ENCODE measurements around the gene FOXL1. TPM values are rescaled to one million over a fixed set of nuclear protein-coding genes. Genes with fewer than 3 reads are reported as not detected.

Gene FOXL1
- polyA plus RNA-seq, 3 donors, result not detected

- no peak overlapping the region for H2AFZ ChIP-seq (ENCODE audit: insufficient read depth, low read depth, low read length, poor library complexity, severe bottlenecking)
- H3K9me3 Mint-ChIP-seq, result peaks cover 0 to 5% (median 0%) of the 10 kb centered on the region in 7 donors
- H3K4me1 ChIP-seq (ENCODE audit: control insufficient read depth in 1 of 2, insufficient read depth in 2 of 2, low read length in 2 of 2), result no peaks in the 10 kb centered on the region
- intact Hi-C loops (cut with micrococcal nuclease), result no loop called here
- no peaks in the 10 kb centered on the region for H3K79me2 ChIP-seq (ENCODE audit: insufficient read depth, low read length)
- H3K9me3 ChIP-seq (replicated peaks in 1 of 2; ENCODE audit: control insufficient read depth in 1 of 2, insufficient read depth in 1 of 2, low read length in 2 of 2), result no peaks in the 10 kb centered on the region
- H3K27ac ChIP-seq (ENCODE audit: low read depth in 1 of 2, low read length in 2 of 2), result no peak overlapping the region
- H3K36me3 ChIP-seq (replicated peaks in 1 of 2; ENCODE audit: control insufficient read depth in 1 of 2, insufficient read depth in 2 of 2, low read length in 2 of 2), result peaks cover 14 to 23% of the 10 kb centered on the region in 2 donors
- no peak overlapping the region for H3K9ac ChIP-seq (ENCODE audit: insufficient read depth, low read length, poor library complexity, severe bottlenecking)
- no peak overlapping the region for H3K4me3 Mint-ChIP-seq
- H3K27me3 Mint-ChIP-seq (ENCODE audit: low read depth in 3 of 3), result peaks cover 0 to 1% (median 0%) of the 10 kb centered on the region in 3 donors
- peaks cover 30 to 56% of the 10 kb centered on the region in 2 donors for H3K36me3 Mint-ChIP-seq
- no peak overlapping the region for H3K4me3 ChIP-seq (replicated peaks in 1 of 3; ENCODE audit: low read depth in 2 of 3, low read length in 3 of 3)
- no peak for TF ChIP-seq CTCF (IDR thresholded peaks at IDR 0.05)
- 95% methylated on average over 25 of the region's 31 CpGs for WGBS (ENCODE audit: insufficient coverage)
- no peaks in the 10 kb centered on the region for H3K4me1 Mint-ChIP-seq
- no peak overlapping the region for H3K4me2 ChIP-seq (replicated peaks; ENCODE audit: extremely low read depth, low read length, poor library complexity, severe bottlenecking)
- no peak overlapping the region for H3K27ac Mint-ChIP-seq
- H4K20me1 ChIP-seq (ENCODE audit: insufficient read depth, low read length), result no peaks in the 10 kb centered on the region
- no peak for DNase-seq
- no peaks in the 10 kb centered on the region for H3K27me3 ChIP-seq (ENCODE audit: control insufficient read depth in 2 of 2, insufficient read depth in 2 of 2, low read length in 2 of 2)
Measured at GRCh38 chr16:86530251-86531190, 47.8 kb upstream of the FOXL1 start.

GRCh38 chr16:86531191-86531545 lies 47.2 kb upstream of the FOXL1 start:
- H3K4me1 Mint-ChIP-seq, result no peaks in the 10 kb centered on the region
- no peak overlapping the region for H3K9ac ChIP-seq (ENCODE audit: insufficient read depth, low read length, poor library complexity, severe bottlenecking)
- H3K4me3 Mint-ChIP-seq, result no peak overlapping the region
- no peaks in the 10 kb centered on the region for H4K20me1 ChIP-seq (ENCODE audit: insufficient read depth, low read length)
- H3K4me1 ChIP-seq (ENCODE audit: control insufficient read depth in 1 of 2, insufficient read depth in 2 of 2, low read length in 2 of 2), result no peaks in the 10 kb centered on the region
- intact Hi-C loops (cut with micrococcal nuclease), result no loop called here
- no peaks in the 10 kb centered on the region for H3K9me3 ChIP-seq (replicated peaks in 1 of 2; ENCODE audit: control insufficient read depth in 1 of 2, insufficient read depth in 1 of 2, low read length in 2 of 2)
- H3K36me3 Mint-ChIP-seq, result peaks cover 33 to 62% of the 10 kb centered on the region in 2 donors
- no peak overlapping the region for H3K27ac Mint-ChIP-seq
- no peak overlapping the region for H3K4me3 ChIP-seq (replicated peaks in 1 of 3; ENCODE audit: low read depth in 2 of 3, low read length in 3 of 3)
- H3K9me3 Mint-ChIP-seq, result peaks cover 0 to 5% (median 0%) of the 10 kb centered on the region in 7 donors
- H3K4me2 ChIP-seq (replicated peaks; ENCODE audit: extremely low read depth, low read length, poor library complexity, severe bottlenecking), result no peak overlapping the region
- peaks cover 0 to 1% (median 0%) of the 10 kb centered on the region in 3 donors for H3K27me3 Mint-ChIP-seq (ENCODE audit: low read depth in 3 of 3)
- no peak for TF ChIP-seq CTCF (IDR thresholded peaks at IDR 0.05)
- WGBS (ENCODE audit: insufficient coverage), result 98% methylated on average over 5 of the region's 7 CpGs
- DNase-seq, result no peak
- no peak overlapping the region for H2AFZ ChIP-seq (ENCODE audit: insufficient read depth, low read depth, low read length, poor library complexity, severe bottlenecking)
- no peaks in the 10 kb centered on the region for H3K27me3 ChIP-seq (ENCODE audit: control insufficient read depth in 2 of 2, insufficient read depth in 2 of 2, low read length in 2 of 2)
- no peaks in the 10 kb centered on the region for H3K79me2 ChIP-seq (ENCODE audit: insufficient read depth, low read length)
- H3K27ac ChIP-seq (ENCODE audit: low read depth in 1 of 2, low read length in 2 of 2), result no peak overlapping the region
- H3K36me3 ChIP-seq (replicated peaks in 1 of 2; ENCODE audit: control insufficient read depth in 1 of 2, insufficient read depth in 2 of 2, low read length in 2 of 2), result peaks cover 17 to 29% of the 10 kb centered on the region in 2 donors

Measured in CD14-positive monocyte (primary cell).